H1 (cell line): ENCODE data around the gene DEDD2. TPM values are rescaled to one million over a fixed set of nuclear protein-coding genes. Genes with fewer than 3 reads are reported as not detected.

ENCODE experiments used
- CTCF ChIA-PET: fragments of 300-600 bp; sonication (Branson Sonifier 250); formaldehyde crosslinking; loops from one replicate; lab custom pipeline; 2021; ENCODE audit not compliant: partially characterized antibody; lab: Charles Lee
- POLR2A ChIA-PET: fragments of 300-600 bp; sonication (Branson Sonifier 250); formaldehyde crosslinking; loops from one replicate; lab custom pipeline; 2021; ENCODE audit warnings: inconsistent platforms; ENCODE audit not compliant: partially characterized antibody; lab: Charles Lee
- DNase-seq, 2 experiments: peaks; one replicate each; pipeline versions ENCODE4 v3.0.0 to v3.0.0-alpha.2; 2010 to 2022; ENCODE audit warnings: low spot score in 2 of 2, low read depth in 1 of 2, mixed read lengths in 1 of 2
- FAIRE-seq: peaks from 2 replicates; lab custom pipeline; 2011; peaks lifted over from hg19 to GRCh38; lab: Jason Lieb, UNC
- H2AFZ ChIP-seq: 2 replicates; pipeline ENCODE4 v1.8.1; 2012; ENCODE audit warnings: low read length, inconsistent platforms
- H2AK5ac ChIP-seq: 2 replicates; pipeline ENCODE4 v1.6.1; 2013; ENCODE audit warnings: low read depth, low read length
- H2BK120ac ChIP-seq: replicated peaks from 2 replicates; pipeline ENCODE3; 2013; ENCODE audit warnings: low read depth, low read length, inconsistent platforms
- H2BK12ac ChIP-seq: 2 replicates; pipeline ENCODE4 v1.6.1; 2013; ENCODE audit warnings: low read depth, low read length
- H2BK15ac ChIP-seq: 2 replicates; pipeline ENCODE4 v1.6.1; 2013; ENCODE audit warnings: low read length
- H2BK20ac ChIP-seq: 2 replicates; pipeline ENCODE4 v1.6.1; 2013; ENCODE audit warnings: low read length
- H2BK5ac ChIP-seq: 2 replicates; pipeline ENCODE4 v1.6.1; 2013; ENCODE audit warnings: low read depth, low read length
- H3K14ac ChIP-seq: 2 replicates; pipeline ENCODE4 v1.6.1; 2013; ENCODE audit warnings: inconsistent platforms; ENCODE audit not compliant: insufficient read length
- H3K18ac ChIP-seq: 2 replicates; pipeline ENCODE4 v1.6.1; 2013; ENCODE audit warnings: low read length; ENCODE audit errors: extremely low read depth
- H3K23ac ChIP-seq: 2 replicates; pipeline ENCODE4 v1.6.1; 2013; ENCODE audit warnings: inconsistent platforms; ENCODE audit not compliant: insufficient read length
- H3K23me2 ChIP-seq: 2 replicates; pipeline ENCODE4 v1.6.1; 2013; ENCODE audit warnings: low read depth, low read length
- H3K27ac ChIP-seq: 2 replicates; pipeline ENCODE4 v1.6.1; 2011; ENCODE audit warnings: low read depth, low read length, inconsistent platforms
- H3K27me3 ChIP-seq, 4 experiments: replicated peaks in 1 of 4; 1 replicate in 1 of 4; 2 replicates in 3 of 4; pipeline versions ENCODE4 v1.6.1 to v1.8.1; 2011 to 2013; ENCODE audit warnings: low read length in 3 of 4, mild to moderate bottlenecking in 3 of 4, inconsistent platforms in 2 of 4, mixed read lengths in 2 of 4, moderate library complexity in 1 of 4; ENCODE audit not compliant: control insufficient read depth in 3 of 4, insufficient read depth in 3 of 4; ENCODE audit errors: extremely low read depth in 1 of 4
- H3K36me3 ChIP-seq, 4 experiments: 2 replicates each; pipeline versions ENCODE4 v1.6.1 to v1.8.1; 2011 to 2013; ENCODE audit warnings: mild to moderate bottlenecking in 4 of 4, low read length in 3 of 4, moderate library complexity in 2 of 4, control low read depth in 1 of 4, inconsistent platforms in 1 of 4; ENCODE audit not compliant: insufficient read depth in 4 of 4, control insufficient read depth in 2 of 4
- H3K4ac ChIP-seq: replicated peaks from 2 replicates; pipeline ENCODE3; 2013; ENCODE audit warnings: low read length, low read depth, mixed read lengths, inconsistent platforms; ENCODE audit not compliant: insufficient read length
- H3K4me1 ChIP-seq, 4 experiments: replicated peaks in 1 of 4; 1 replicate in 1 of 4; 2 replicates in 3 of 4; pipeline versions ENCODE4 v1.6.1 to v1.8.1; 2011 to 2013; ENCODE audit warnings: low read length in 3 of 4, inconsistent platforms in 2 of 4, mixed read lengths in 1 of 4; ENCODE audit not compliant: insufficient read depth in 4 of 4, control insufficient read depth in 3 of 4
- H3K4me2 ChIP-seq, 2 experiments: 2 replicates each; pipeline versions ENCODE4 v1.6.1 to v1.8.1; 2011 to 2013; ENCODE audit warnings: low read depth in 2 of 2, low read length in 2 of 2, control low read depth in 1 of 2, inconsistent platforms in 1 of 2, mild to moderate bottlenecking in 1 of 2; ENCODE audit not compliant: insufficient read depth in 1 of 2
- H3K4me3 ChIP-seq, 4 experiments: fragments of 200-600, 300-600 bp in 1 of 4; sonication (generic), shearing (Covaris generic), sonication (Bioruptor Twin) in 1 of 4; 2 replicates each; pipeline versions ENCODE4 v1.5.1 to v1.8.1; 2011 to 2016; ENCODE audit warnings: low read length in 4 of 4, low read depth in 3 of 4, control low read depth in 2 of 4, inconsistent platforms in 2 of 4, mild to moderate bottlenecking in 2 of 4, mixed read lengths in 1 of 4, moderate library complexity in 1 of 4; ENCODE audit not compliant: insufficient read depth in 2 of 4; ENCODE audit errors: extremely low read depth in 1 of 4
- H3K56ac ChIP-seq: replicated peaks from 2 replicates; pipeline ENCODE3; 2013; ENCODE audit warnings: low read depth, mild to moderate bottlenecking, mixed read lengths, low read length, inconsistent platforms; ENCODE audit not compliant: insufficient read length
- H3K79me1 ChIP-seq: 2 replicates; pipeline ENCODE4 v1.6.1; 2013; ENCODE audit warnings: low read depth, low read length, control low read depth
- H3K79me2 ChIP-seq, 2 experiments: 2 replicates each; pipeline versions ENCODE4 v1.6.1 to v1.8.1; 2012 to 2013; ENCODE audit warnings: low read length in 2 of 2, mild to moderate bottlenecking in 2 of 2, inconsistent platforms in 1 of 2; ENCODE audit not compliant: insufficient read depth in 2 of 2, control insufficient read depth in 1 of 2
- H3K9ac ChIP-seq, 4 experiments: replicated peaks in 1 of 4; 1 replicate in 1 of 4; 2 replicates in 3 of 4; pipeline versions ENCODE4 v1.6.1 to v1.8.1; 2011 to 2013; ENCODE audit warnings: low read depth in 3 of 4, low read length in 3 of 4, control low read depth in 2 of 4, mild to moderate bottlenecking in 2 of 4, moderate library complexity in 2 of 4, inconsistent platforms in 1 of 4; ENCODE audit errors: extremely low read depth in 1 of 4
- H3K9me3 ChIP-seq, 2 experiments: 2 replicates each; pipeline versions ENCODE4 v1.6.1 to v1.8.1; 2012 to 2013; ENCODE audit warnings: mild to moderate bottlenecking in 2 of 2, moderate library complexity in 2 of 2, control low read depth in 1 of 2, inconsistent platforms in 1 of 2, low read depth in 1 of 2, low read length in 1 of 2, mixed read lengths in 1 of 2; ENCODE audit not compliant: insufficient read depth in 2 of 2
- H4K20me1 ChIP-seq, 2 experiments: replicated peaks in 1 of 2; 2 replicates each; pipeline versions ENCODE3 to v1.8.1; 2011 to 2013; ENCODE audit warnings: inconsistent platforms in 2 of 2, low read length in 2 of 2, mild to moderate bottlenecking in 1 of 2; ENCODE audit not compliant: insufficient read depth in 2 of 2, control insufficient read depth in 1 of 2
- H4K5ac ChIP-seq: 2 replicates; pipeline ENCODE4 v1.6.1; 2013; ENCODE audit warnings: low read length, low read depth, mixed read lengths, inconsistent platforms; ENCODE audit not compliant: insufficient read length
- H4K8ac ChIP-seq: 2 replicates; pipeline ENCODE4 v1.8.0; 2013; ENCODE audit warnings: mild to moderate bottlenecking, moderate library complexity, low read length, inconsistent platforms; ENCODE audit not compliant: insufficient read depth; ENCODE audit errors: extremely low read depth
- H4K91ac ChIP-seq: replicated peaks from 2 replicates; pipeline ENCODE3; 2013; ENCODE audit warnings: low read length, mixed read lengths, inconsistent platforms; ENCODE audit not compliant: insufficient read length
- BCL11A ChIP-seq, 2 experiments: IDR thresholded peaks; one replicate each; pipeline ENCODE4 v1.6.1; 2011; ENCODE audit warnings: low read depth in 2 of 2, low read length in 2 of 2, mild to moderate bottlenecking in 2 of 2
- GTF2F1 ChIP-seq: IDR thresholded peaks from 2 replicates; pipeline ENCODE4 v1.6.1; 2012; ENCODE audit warnings: low read depth, low read length, improper control_type of control experiment, borderline replicate concordance
- MAFK ChIP-seq: IDR thresholded peaks from 2 replicates; pipeline ENCODE4 v1.6.1; 2012; ENCODE audit warnings: low read depth, mild to moderate bottlenecking, improper control_type of control experiment, low read length
- RAD21 ChIP-seq, 2 experiments: IDR thresholded peaks in 1 of 2; conservative IDR thresholded peaks in 1 of 2; 2 replicates each; pipeline ENCODE4 v1.6.1; 2011; ENCODE audit warnings: low read depth in 2 of 2, low read length in 2 of 2, improper control_type of control experiment in 1 of 2, inconsistent platforms in 1 of 2, mild to moderate bottlenecking in 1 of 2, moderate library complexity in 1 of 2
- SAP30 ChIP-seq: fragments of 300-600 bp; sonication (generic); IDR thresholded peaks from 2 replicates; pipeline ENCODE4 v1.7.1; 2012; ENCODE audit warnings: low read length, moderate library complexity, mild to moderate bottlenecking, inconsistent platforms; ENCODE audit not compliant: insufficient read depth, insufficient replicate concordance
- SIX5 ChIP-seq: IDR thresholded peaks from 2 replicates; pipeline ENCODE4 v1.6.1; 2011; ENCODE audit warnings: mild to moderate bottlenecking, low read depth, low read length
- SP2 ChIP-seq: IDR thresholded peaks from 2 replicates; pipeline ENCODE4 v1.6.1; 2012; ENCODE audit warnings: mild to moderate bottlenecking, low read length, inconsistent platforms
- SRF ChIP-seq: IDR thresholded peaks from 2 replicates; pipeline ENCODE4 v1.6.1; 2011; ENCODE audit warnings: mild to moderate bottlenecking, low read depth, low read length, moderate library complexity
- TAF1 ChIP-seq: IDR thresholded peaks from 2 replicates; pipeline ENCODE4 v1.6.1; 2011; ENCODE audit warnings: mild to moderate bottlenecking, low read depth, low read length
- TCF12 ChIP-seq: IDR thresholded peaks from 2 replicates; pipeline ENCODE4 v1.6.1; 2011; ENCODE audit warnings: low read depth, mild to moderate bottlenecking, low read length
- WGBS, 2 experiments: shearing (Covaris generic) in 1 of 2; methylation state at CpG; one replicate each; pipeline versions ENCODE4 v1.1.6 to v1.1.7; 2013 to 2015; ENCODE audit warnings: low lambda C conversion rate in 2 of 2, mixed read lengths in 2 of 2, inconsistent platforms in 1 of 2, low coverage in 1 of 2, missing lambda C conversion rate in 1 of 2; ENCODE audit not compliant: insufficient replicate concordance in 2 of 2, insufficient coverage in 1 of 2, insufficient read length in 1 of 2; ENCODE audit errors: extremely low coverage in 1 of 2, missing lambda C conversion rate in 1 of 2; 5-methylcytosine and 5-hydroxymethylcytosine counted together
- polyA plus RNA-seq, 7 experiments: library from polyadenylated mRNA; depleted of rRNA in 3 of 7; stranded (reverse) in 5 of 7; unstranded in 2 of 7; fragments of >200 nt in 5 of 7; fragments of 200-250 nt in 2 of 7; gene quantifications; 1 replicate in 5 of 7; 2 replicates in 1 of 7; 4 replicates in 1 of 7; pipeline versions ENCODE4 v1.2.1 to v1.2.3, GENCODE V29; 2011 to 2013; ENCODE audit warnings: missing spikeins in 2 of 7, mixed read lengths in 2 of 7
- total RNA-seq: library from RNA; stranded (reverse); fragmentation: NEBNext Ultra II Directional; extraction: Animal tissue kit (Norgen Biotek cat#: 25700); gene quantifications from 2 replicates; pipeline ENCODE4 v1.2.1, GENCODE V29; 2021

Gene DEDD2
- total and polyA plus RNA-seq, 2 of the 8 experiments (the other 6 are each of a cell fraction or from before 2014, with no cell fraction given): 37.8 to 65.0 TPM

- TF ChIP-seq SRF (no peak), TAF1 (no peak), BCL11A (IDR thresholded peaks at IDR 0.05; ENCODE audit: low read depth in 2 of 2, low read length in 2 of 2) (no peak), GTF2F1 (no peak), SIX5 (no peak), MAFK (no peak), RAD21 (IDR thresholded peaks at IDR 0.05 in 1 of 2, conservative IDR thresholded peaks at IDR 0.05 in 1 of 2; ENCODE audit: low read depth in 2 of 2, low read length in 2 of 2) (no peak), SAP30 (no peak), TCF12 (no peak), SP2 (no peak)
- TF ChIP-seq, all 59 proteins: peak for 0
- no peaks in the 10 kb centered on the region for H3K79me1 ChIP-seq
- no peaks in the 10 kb centered on the region for H3K36me3 ChIP-seq
- FAIRE-seq: no peak
- no peak overlapping the region for H4K8ac ChIP-seq
- H2AFZ ChIP-seq: no peak overlapping the region
- H3K9me3 ChIP-seq: no peaks in the 10 kb centered on the region
- DNase-seq: no peak
- H3K56ac ChIP-seq: no peak overlapping the region
- peaks cover 40 to 63% (median 54%) of the 10 kb centered on the region in 4 experiments for H3K27me3 ChIP-seq
- no peak overlapping the region for H2BK20ac ChIP-seq
- H3K4me2 ChIP-seq: peak overlapping the region; percentile 69 to 95; a peak in 3 of 4 replicates
- H3K23ac ChIP-seq: no peak overlapping the region
- H4K20me1 ChIP-seq: peaks cover 7 to 8% of the 10 kb centered on the region in 2 experiments
- H4K91ac ChIP-seq: no peak overlapping the region
- peaks cover 0 to 10% (median 7%) of the 10 kb centered on the region in 4 experiments; a peak in 5 of 7 replicates for H3K4me1 ChIP-seq
- POLR2A ChIA-PET: interaction anchor here (0.7 to 2.3 kb wide), 11 partner anchors 8 to 40 kb away, joined by 3 to 8 read pairs (median 4); no protein-coding TSS in a partner anchor
- H3K4ac ChIP-seq: no peak overlapping the region
- no peak overlapping the region for H2BK12ac ChIP-seq
- peaks cover 9% of the 10 kb centered on the region; the same call in 1 of the 2 replicates for H3K23me2 ChIP-seq
- no peak overlapping the region for H2BK15ac ChIP-seq
- WGBS, 2 experiments: 36% methylated on average over 6 of the region's 6 CpGs; no CpG with 5 or more reads in 1 of the 2 experiments
- no peaks in the 10 kb centered on the region for H3K79me2 ChIP-seq
- no peak overlapping the region for H2AK5ac ChIP-seq
- no peak overlapping the region for H2BK120ac ChIP-seq
- CTCF ChIA-PET: interaction anchor here (0.6 to 3.8 kb wide), 15 partner anchors 10 to 1254 kb away, joined by 3 to 23 read pairs (median 4); partner anchors contain the start of gene POU2F2
- no peak overlapping the region for H3K18ac ChIP-seq
- H4K5ac ChIP-seq: no peak overlapping the region
- no peak overlapping the region for H3K27ac ChIP-seq
- H3K14ac ChIP-seq: no peak overlapping the region
- H3K4me3 ChIP-seq: peak overlapping the region in 1 of 4 experiments; percentile 79; a peak in 2 of 8 replicates
- H3K9ac ChIP-seq: no peak overlapping the region
- no peak overlapping the region for H2BK5ac ChIP-seq
Observed at GRCh38 chr19:42174958-42175734, 42.3 kb downstream of the DEDD2 start.
